HG03108 (cell line): ENCODE data around the gene WFDC5.
"Not testable (repeated sequence)": the region's sequence is repeated elsewhere in the genome, so short reads cannot be mapped to it uniquely, and the experiment has no call there.

Source experiments
- ATAC-seq: cut with Tn5 transposase; IDR thresholded peaks from one replicate; pipeline ENCODE4 v1.9.1; 2021; ENCODE audit warnings: moderate library complexity; ENCODE audit not compliant: unreplicated experiment

The WFDC5 gene

DNA sequence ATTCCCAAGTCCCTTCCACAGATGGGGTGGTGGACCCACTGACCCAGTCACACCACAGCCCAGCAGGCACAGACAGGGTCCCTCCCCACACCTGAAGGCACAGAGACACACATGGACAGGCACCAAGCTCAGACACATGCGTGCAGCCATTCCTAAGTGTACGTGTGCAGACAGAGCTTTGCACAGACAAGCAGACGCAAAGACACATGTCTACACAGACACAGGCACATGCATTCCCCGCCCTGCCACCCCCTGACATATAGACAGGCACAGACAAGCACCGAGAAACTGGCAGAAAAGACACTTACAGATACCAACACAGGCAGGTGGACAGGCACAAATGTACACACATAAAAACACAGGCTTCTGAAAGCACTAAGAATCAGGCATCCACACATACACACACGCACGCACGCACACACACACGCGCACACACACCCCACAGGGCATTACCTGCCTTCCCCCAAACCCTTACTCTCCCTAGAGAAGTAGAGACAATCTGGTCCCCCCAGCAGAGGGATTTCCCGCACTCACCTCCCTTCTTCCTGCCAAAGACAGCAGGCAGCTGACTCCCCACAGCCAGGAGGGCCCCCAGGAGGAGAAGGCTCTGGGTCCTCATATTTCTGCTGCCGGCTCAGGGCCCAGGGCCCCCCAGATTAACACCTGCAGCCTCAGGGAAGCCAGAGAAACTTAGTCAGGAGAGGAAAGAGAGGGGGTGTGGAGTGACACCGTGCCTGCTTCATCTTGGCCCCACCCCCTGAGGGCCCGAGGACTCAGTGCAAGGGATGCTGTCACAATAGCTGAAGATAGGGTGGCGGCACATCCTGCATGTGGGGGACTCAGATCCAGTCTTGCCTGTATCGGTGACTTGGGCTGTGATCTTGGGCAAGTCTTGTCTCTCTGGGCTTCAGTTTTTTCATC, at the start of gene WFDC5:
Gene WFDC5, minus strand, starts transcription at position 710 of the 921 bp plus-strand sequence. Its CDS starts 91 bp downstream, at position 619.
- no peak for ATAC-seq

- ATAC-seq, result no peak
These were observed 48.3 kb upstream of the WFDC5 start for GRCh38 chr20:45163083-45163803.

DNA sequence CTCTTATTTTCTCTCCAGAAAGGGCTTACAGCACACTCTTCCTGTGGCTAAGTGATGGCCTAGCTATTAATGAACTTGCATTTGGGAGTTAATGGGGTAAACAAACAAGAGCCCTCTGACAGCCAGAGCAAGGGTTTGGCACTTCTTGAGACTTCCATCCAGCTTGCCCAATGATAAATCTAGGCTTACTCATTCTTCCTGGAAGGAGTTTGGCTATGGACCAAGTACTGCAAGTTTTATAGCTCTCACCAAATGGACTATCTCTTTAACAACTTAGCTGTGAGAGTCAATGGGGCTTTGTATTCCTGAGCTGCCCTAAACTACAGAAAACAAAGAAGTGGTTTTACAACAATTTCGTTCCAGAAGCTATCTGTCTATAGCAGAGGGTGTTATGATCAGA, 43.0 kb upstream of the WFDC5 start:
- ATAC-seq, result no peak

GRCh38 chr20:45156713-45157112, 41.7 kb upstream of the WFDC5 start:
- no peak for ATAC-seq

- not testable (repeated sequence) for ATAC-seq
These were observed 39.8 kb upstream of the WFDC5 start for GRCh38 chr20:45154794-45155193.

- ATAC-seq, result no peak
These were observed 39.2 kb upstream of the WFDC5 start for GRCh38 chr20:45154183-45154582.

DNA sequence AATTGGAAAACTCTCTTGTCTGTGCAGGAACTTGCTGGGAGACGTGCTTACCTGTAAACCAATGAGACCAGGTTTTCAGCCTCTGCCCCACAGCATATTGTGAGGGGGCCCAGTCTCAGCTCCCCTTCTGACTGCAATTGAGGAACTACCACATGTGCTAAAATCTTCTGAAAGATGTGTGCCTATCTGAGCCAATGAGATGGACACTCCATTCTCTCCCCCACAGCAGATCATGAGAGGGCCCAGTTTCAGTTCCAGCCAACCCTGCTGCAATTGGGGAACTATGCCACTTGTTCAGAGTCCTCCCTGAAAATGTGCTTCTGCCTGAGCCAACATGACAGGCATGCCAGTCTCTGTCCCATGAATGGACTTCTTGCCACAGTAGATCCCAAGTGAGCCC, 38.8 kb upstream of the WFDC5 start:
- no peak for ATAC-seq

DNA sequence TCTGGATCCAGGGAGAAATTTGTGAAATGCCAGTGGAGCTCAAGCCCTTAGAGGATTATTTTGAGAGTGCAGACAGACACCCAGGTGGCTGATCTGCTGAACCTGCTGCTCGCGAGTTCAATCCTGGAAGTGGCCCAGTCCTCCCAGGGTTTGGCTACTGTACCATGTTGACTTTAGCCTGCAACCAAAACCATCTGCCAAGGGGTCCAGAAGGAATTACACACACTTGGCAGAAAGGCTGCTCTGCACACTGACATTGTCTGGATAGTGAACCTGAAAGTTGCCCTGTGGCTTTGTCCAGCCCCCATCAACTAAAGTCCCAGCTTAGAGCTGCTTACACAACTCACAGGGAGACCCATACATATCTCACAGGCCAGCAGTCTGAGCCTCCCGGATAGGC, 38.2 kb upstream of the WFDC5 start:
- ATAC-seq, result no peak

GRCh38 chr20:45152405-45152804, 37.4 kb upstream of the WFDC5 start:
- ATAC-seq, result no peak

DNA sequence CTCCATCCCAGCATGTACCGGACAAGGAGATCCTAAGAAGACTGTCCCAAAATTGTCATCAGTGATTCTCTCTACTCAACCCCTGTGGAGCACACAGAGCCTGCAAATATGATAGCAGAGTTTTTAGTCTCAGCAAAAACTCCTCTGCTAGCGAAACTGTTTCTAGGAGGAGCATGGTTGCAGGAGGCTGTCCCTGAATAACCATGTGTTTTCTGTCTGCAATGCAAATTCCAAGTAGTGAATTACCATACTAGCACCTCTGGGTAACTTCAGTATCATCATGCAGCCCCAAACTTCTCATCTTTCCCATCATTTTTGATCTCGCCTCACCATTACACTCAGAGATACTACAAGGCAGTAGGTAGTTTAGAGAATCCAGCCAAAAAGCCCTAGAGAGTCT, 34.1 kb upstream of the WFDC5 start:
- no peak for ATAC-seq

DNA sequence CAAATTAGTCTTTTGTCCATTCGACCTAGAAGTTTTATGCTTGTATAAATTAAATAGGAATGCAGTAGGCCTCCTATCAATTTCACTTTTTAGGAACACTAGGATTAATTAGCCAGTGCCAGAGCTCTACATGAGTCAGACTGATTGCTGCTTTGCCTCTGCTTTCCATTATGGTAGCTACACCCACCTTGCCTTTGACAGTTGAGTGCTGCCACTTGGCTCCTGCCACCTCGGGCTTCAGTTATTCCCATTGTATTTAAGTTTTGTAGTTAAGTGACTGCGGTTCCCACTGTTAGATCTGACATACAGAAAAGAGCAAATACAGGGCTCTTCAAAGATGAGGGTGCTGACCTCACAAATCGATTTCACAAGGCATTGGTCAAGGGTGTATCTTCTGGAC, 25.9 kb upstream of the WFDC5 start:
- ATAC-seq, result no peak

- not testable (repeated sequence) for ATAC-seq
These were observed 24.9 kb upstream of the WFDC5 start for GRCh38 chr20:45139733-45140375.

- ATAC-seq, result no peak
These were observed 23.8 kb upstream of the WFDC5 start for GRCh38 chr20:45138561-45139300.

DNA sequence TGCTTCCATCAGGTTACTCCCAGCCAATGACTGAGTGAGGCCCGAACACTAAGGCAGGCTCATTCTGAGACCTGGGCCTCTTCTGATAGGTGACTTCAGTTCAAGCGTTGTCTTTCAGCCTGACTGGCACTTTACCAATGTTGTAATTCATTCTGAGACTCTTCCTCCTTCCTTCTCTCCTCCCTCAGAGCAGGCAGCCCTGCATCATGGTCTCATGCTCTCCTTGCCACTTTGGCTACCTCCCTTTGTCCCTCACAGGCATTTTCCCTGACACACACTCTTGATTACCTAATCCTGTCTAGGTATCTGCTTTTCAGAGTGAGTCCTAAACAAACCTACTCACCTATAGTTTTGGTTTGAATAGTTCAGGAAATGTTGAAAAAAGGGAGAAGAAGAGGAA, 21.9 kb upstream of the WFDC5 start:
- no peak for ATAC-seq

GRCh38 chr20:45128099-45128498, 13.1 kb upstream of the WFDC5 start:
- ATAC-seq, result no peak

DNA sequence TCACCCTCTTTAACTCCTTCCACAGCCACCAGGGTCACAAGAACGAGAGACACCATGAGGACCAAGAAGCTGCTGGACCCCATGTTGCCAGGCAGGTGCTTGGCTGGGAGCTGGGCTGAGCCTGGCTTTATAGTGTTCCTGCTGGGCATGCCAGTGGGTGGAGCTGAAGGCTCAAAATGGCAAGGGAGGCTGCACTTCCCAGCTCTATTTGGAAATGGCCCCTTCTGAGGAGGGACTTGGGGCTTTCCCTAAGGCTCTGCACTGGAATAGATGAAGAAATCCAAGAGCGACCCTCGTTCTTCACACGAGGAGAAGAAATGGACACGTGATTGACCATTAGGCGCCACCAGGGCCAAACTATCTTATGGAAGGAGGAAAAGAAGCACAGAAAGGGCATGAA, 9.4 kb upstream of the WFDC5 start, which contains the start of gene WFDC12:
Gene WFDC12, minus strand, starts transcription at position 101 of the 400 bp plus-strand sequence. Its CDS starts 18 bp downstream, at position 83.
- no peak for ATAC-seq

DNA sequence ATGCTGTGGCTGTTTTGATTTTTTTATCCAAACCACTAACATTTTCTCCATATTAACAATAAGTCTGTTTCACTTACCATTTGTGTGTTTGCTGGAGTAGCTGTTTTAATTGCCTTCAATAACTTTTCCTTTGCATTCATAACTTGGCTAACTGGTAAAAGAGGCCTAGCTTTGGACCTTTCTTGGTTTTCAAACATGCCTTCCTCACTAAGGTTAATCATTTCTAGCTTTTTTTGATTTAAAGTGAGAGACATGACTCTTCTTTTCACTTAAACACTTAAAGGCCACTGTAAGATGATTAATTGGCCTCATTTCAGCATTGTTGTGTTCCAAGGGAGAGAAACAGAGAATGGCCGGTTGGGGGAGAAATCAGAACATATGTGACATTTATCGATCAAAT, 6.4 kb upstream of the WFDC5 start:
- no peak for ATAC-seq

GRCh38 chr20:45119556-45120266, 4.7 kb upstream of the WFDC5 start:
- ATAC-seq, result no peak

- no peak for ATAC-seq
These were observed 3.1 kb upstream of the WFDC5 start for GRCh38 chr20:45118028-45118427.

GRCh38 chr20:45117581-45117980, 2.6 kb upstream of the WFDC5 start:
- no peak for ATAC-seq
